ENCODE data around the gene SLC22A31.

Gene SLC22A31

GRCh38 chr16:89152831-89153700 is 47.3 kb downstream of the SLC22A31 start:
- TF ChIP-seq, protein P1, sequence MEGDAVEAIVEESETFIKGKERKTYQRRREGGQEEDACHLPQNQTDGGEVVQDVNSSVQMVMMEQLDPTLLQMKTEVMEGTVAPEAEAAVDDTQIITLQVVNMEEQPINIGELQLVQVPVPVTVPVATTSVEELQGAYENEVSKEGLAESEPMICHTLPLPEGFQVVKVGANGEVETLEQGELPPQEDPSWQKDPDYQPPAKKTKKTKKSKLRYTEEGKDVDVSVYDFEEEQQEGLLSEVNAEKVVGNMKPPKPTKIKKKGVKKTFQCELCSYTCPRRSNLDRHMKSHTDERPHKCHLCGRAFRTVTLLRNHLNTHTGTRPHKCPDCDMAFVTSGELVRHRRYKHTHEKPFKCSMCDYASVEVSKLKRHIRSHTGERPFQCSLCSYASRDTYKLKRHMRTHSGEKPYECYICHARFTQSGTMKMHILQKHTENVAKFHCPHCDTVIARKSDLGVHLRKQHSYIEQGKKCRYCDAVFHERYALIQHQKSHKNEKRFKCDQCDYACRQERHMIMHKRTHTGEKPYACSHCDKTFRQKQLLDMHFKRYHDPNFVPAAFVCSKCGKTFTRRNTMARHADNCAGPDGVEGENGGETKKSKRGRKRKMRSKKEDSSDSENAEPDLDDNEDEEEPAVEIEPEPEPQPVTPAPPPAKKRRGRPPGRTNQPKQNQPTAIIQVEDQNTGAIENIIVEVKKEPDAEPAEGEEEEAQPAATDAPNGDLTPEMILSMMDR (IDR thresholded peaks at IDR 0.05; ENCODE audit: extremely low read depth, missing control alignments): no peak
- no peak for DNase-seq (ENCODE audit: low spot score)

GRCh38 chr16:89150981-89151380 is 49.4 kb downstream of the SLC22A31 start:
- TF ChIP-seq, protein P1 (IDR thresholded peaks at IDR 0.05; ENCODE audit: extremely low read depth, missing control alignments): no peak
- no peak for DNase-seq (ENCODE audit: low spot score)

DNA sequence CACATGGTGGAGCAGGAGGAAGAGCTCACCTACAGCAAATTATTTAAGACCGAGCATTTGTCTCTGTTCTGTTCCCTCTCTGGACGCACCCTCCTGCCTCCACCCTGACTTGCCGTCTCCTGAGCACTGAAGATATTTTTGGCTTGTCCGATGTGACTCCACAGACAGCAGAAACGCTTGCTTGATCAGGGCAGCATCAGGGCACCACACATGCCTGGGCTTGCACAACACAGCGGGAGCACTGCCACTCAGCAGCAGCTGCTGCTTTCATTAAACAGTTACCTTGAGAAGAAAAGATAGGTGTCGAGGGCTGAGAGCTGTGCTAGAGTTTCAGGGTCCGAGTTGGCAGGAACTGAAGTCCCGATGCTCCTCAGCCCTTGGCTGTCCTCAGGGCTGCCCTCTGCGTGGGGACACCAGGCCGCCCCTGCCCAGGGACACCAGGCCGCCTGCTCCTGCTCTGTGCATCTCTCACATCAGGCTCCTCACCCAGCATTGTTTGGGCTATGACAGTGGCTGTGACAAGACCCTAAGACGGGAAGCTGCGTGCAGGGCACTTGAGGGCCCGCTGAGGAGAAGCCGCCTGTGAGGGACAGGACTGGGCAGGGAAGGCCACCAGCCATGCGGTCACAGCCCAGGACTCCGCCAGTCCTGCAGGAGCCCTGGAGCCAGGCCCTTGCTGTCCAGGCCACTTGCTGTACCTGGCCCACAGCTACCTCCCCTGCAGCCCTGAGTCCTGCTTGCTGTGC is 50.1 kb downstream of the SLC22A31 start:
- TF ChIP-seq, protein P1 (IDR thresholded peaks at IDR 0.05; ENCODE audit: extremely low read depth, missing control alignments): no peak
- DNase-seq (ENCODE audit: low spot score): no peak

- DNase-seq (ENCODE audit: low spot score): no peak
- TF ChIP-seq, protein P1 (IDR thresholded peaks at IDR 0.05; ENCODE audit: extremely low read depth, missing control alignments): no peak
These were observed 51.0 kb downstream of the SLC22A31 start for GRCh38 chr16:89149386-89149785.

DNA sequence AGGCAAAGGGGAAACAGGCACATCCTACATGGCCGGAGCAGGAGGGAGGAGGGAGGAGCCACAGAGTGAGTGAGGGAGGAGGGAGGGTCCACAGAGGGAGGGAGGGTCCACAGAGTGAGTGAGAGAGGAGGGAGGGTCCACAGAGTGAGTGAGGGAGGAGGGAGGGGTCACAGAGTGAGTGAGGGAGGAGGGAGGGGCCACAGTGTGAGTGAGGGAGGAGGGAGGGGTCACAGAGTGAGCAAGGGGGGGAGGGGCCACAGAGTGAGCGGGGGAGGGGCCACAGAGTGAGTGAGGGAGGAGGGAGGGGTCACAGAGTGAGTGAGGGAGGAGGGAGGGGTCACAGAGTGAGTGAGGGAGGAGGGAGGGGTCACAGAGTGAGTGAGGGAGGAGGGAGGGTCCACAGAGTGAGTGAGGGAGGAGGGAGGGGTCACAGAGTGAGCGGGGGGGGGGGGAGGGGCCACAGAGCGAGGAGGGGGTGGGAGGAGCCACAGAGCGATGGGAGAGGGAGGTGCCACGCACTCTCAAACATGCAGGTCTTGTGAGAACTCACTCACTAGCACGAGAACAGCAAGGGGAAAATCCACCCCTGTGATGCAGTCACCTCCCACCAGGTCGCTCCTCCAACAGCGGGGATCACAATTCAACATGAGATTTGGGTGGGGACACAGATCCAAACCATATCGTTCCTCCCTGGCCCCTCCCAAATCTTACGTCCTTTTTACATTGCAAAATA is 53.1 kb downstream of the SLC22A31 start:
- DNase-seq (ENCODE audit: low spot score): no peak
- TF ChIP-seq, protein P1 (IDR thresholded peaks at IDR 0.05; ENCODE audit: extremely low read depth, missing control alignments): no peak

GRCh38 chr16:89146211-89147005 is 53.9 kb downstream of the SLC22A31 start:
- TF ChIP-seq, protein P1 (IDR thresholded peaks at IDR 0.05; ENCODE audit: extremely low read depth, missing control alignments): no peak
- DNase-seq (ENCODE audit: low spot score): no peak

Measured in GM20000 (cell line).